ENCODE data around the gene CHD6. TPM values are rescaled to one million over a fixed set of nuclear protein-coding genes. Genes with fewer than 3 reads are reported as not detected.
A peak's percentile ranks its signal among the peaks of the same experiment; 100 is the strongest.

Gene CHD6
- total and polyA plus RNA-seq, 4 donors: 3.3 to 23.4 (median 18.2) TPM

GRCh38 chr20:41476446-41476845, 141.7 kb downstream of the CHD6 start (continued):
- no peak for TF ChIP-seq MAX (IDR thresholded peaks at IDR 0.05)
- no peak for TF ChIP-seq SP1 (IDR thresholded peaks at IDR 0.05)
- TF ChIP-seq HNF4G (IDR thresholded peaks at IDR 0.05): no peak
- no peak for TF ChIP-seq FOXA2 (IDR thresholded peaks at IDR 0.05)
- no peak for TF ChIP-seq JUND (IDR thresholded peaks at IDR 0.05)
- no peak for TF ChIP-seq HNF4A (conservative IDR thresholded peaks at IDR 0.05)
- TF ChIP-seq TAF1 (conservative IDR thresholded peaks at IDR 0.05): no peak
- no peak for TF ChIP-seq REST (IDR thresholded peaks at IDR 0.05)
- no peak for TF ChIP-seq FOXA1 (IDR thresholded peaks at IDR 0.05)
- no peak for TF ChIP-seq RXRA (IDR thresholded peaks at IDR 0.05)

GRCh38 chr20:41476013-41476441, 142.2 kb downstream of the CHD6 start:
- H3K9ac ChIP-seq (ENCODE audit: low read depth in 1 of 2, low read length in 2 of 2): no peak overlapping the region
- no peak overlapping the region for H3K4me3 ChIP-seq (ENCODE audit: low read depth in 1 of 3, low read length in 3 of 3)
- DNase-seq (ENCODE audit: low spot score): no peak
- H3K36me3 ChIP-seq (ENCODE audit: control insufficient read depth in 4 of 4, insufficient read depth in 3 of 4, low read depth in 1 of 4, low read length in 3 of 4): peaks cover 4 to 16% (median 10%) of the 10 kb centered on the region in 4 donors
- H3K9me3 ChIP-seq (ENCODE audit: control insufficient read depth in 4 of 4, low read length in 3 of 4): no peaks in the 10 kb centered on the region
- TF ChIP-seq MAX (IDR thresholded peaks at IDR 0.05): peak; percentile 25
- peak; percentile 16 for TF ChIP-seq YY1 (IDR thresholded peaks at IDR 0.05)
- peak; percentile 36 to 41 for TF ChIP-seq RAD21 (IDR thresholded peaks at IDR 0.05)
- peak in 1 of 2 donors; percentile 5 for TF ChIP-seq HNF4A (conservative IDR thresholded peaks at IDR 0.05)
- TF ChIP-seq FOXA1 (IDR thresholded peaks at IDR 0.05): no peak
- no peak for TF ChIP-seq RXRA (IDR thresholded peaks at IDR 0.05)
- TF ChIP-seq REST (IDR thresholded peaks at IDR 0.05): no peak
- peaks cover 0 to 2% (median 0%) of the 10 kb centered on the region in 4 donors for H3K4me1 ChIP-seq (ENCODE audit: control insufficient read depth in 4 of 4, insufficient read depth in 4 of 4, low read length in 3 of 4)
- H3K27me3 ChIP-seq (ENCODE audit: control insufficient read depth in 4 of 4, insufficient read depth in 4 of 4, low read length in 3 of 4): no peaks in the 10 kb centered on the region
- H3K27ac ChIP-seq (ENCODE audit: low read depth in 1 of 2, low read length in 2 of 2): no peak overlapping the region

GRCh38 chr20:41475503-41475902, 142.7 kb downstream of the CHD6 start:
- H3K36me3 ChIP-seq (ENCODE audit: control insufficient read depth in 4 of 4, insufficient read depth in 3 of 4, low read depth in 1 of 4, low read length in 3 of 4): peaks cover 4 to 21% (median 12%) of the 10 kb centered on the region in 4 donors
- no peak overlapping the region for H3K4me3 ChIP-seq (ENCODE audit: low read depth in 1 of 3, low read length in 3 of 3)
- no peaks in the 10 kb centered on the region for H3K9me3 ChIP-seq (ENCODE audit: control insufficient read depth in 4 of 4, low read length in 3 of 4)
- H3K27ac ChIP-seq (ENCODE audit: low read depth in 1 of 2, low read length in 2 of 2): no peak overlapping the region
- no peaks in the 10 kb centered on the region for H3K27me3 ChIP-seq (ENCODE audit: control insufficient read depth in 4 of 4, insufficient read depth in 4 of 4, low read length in 3 of 4)
- peaks cover 0 to 2% (median 0%) of the 10 kb centered on the region in 4 donors for H3K4me1 ChIP-seq (ENCODE audit: control insufficient read depth in 4 of 4, insufficient read depth in 4 of 4, low read length in 3 of 4)
- no peak for DNase-seq (ENCODE audit: low spot score)
- H3K9ac ChIP-seq (ENCODE audit: low read depth in 1 of 2, low read length in 2 of 2): no peak overlapping the region
- 58% methylated on average over 1 of the region's 1 CpG for whole genome bisulfite sequencing
- no peak for TF ChIP-seq HNF4G (IDR thresholded peaks at IDR 0.05)
- no peak for TF ChIP-seq MAX (IDR thresholded peaks at IDR 0.05)
- no peak for TF ChIP-seq TAF1 (conservative IDR thresholded peaks at IDR 0.05)
- TF ChIP-seq HNF4A (conservative IDR thresholded peaks at IDR 0.05): no peak
- no peak for TF ChIP-seq FOXA2 (IDR thresholded peaks at IDR 0.05)
- TF ChIP-seq NR2F2 (IDR thresholded peaks at IDR 0.05): no peak
- no peak for TF ChIP-seq SP1 (IDR thresholded peaks at IDR 0.05)
- TF ChIP-seq YY1 (IDR thresholded peaks at IDR 0.05): no peak
- TF ChIP-seq RAD21 (IDR thresholded peaks at IDR 0.05): no peak
- TF ChIP-seq FOXA1 (IDR thresholded peaks at IDR 0.05): no peak
- no peak for TF ChIP-seq REST (IDR thresholded peaks at IDR 0.05)
- no peak for TF ChIP-seq ATF3 (IDR thresholded peaks at IDR 0.05)
- no peak for TF ChIP-seq RXRA (IDR thresholded peaks at IDR 0.05)
- TF ChIP-seq CTCF (IDR thresholded peaks at IDR 0.05; ENCODE audit: low read depth, low read length, missing input control): no peak

Data from liver (tissue), 9 donors.